Endothelial cell of umbilical vein (primary cell): Measurements from ENCODE around the gene PSD4. TPM values are rescaled to one million over a fixed set of nuclear protein-coding genes. Genes with fewer than 3 reads are reported as not detected.

Experiments used
- BruUV-seq: library from RNA; stranded (reverse); fragments of 400-500 nt; replicated peaks from 2 replicates; lab custom pipeline; 2021; lab: Mats Ljungman, UMichigan
- CTCF ChIA-PET: fragments of 300-600, 350-600 bp; sonication (Branson Sonifier 250); formaldehyde crosslinking; loops from one replicate; lab custom pipeline; 2021; ENCODE audit warnings: antibody characterized with exemption, inconsistent platforms; lab: Charles Lee
- POLR2A ChIA-PET: fragments of 300-600, 350-600 bp; sonication (Branson Sonifier 250); formaldehyde crosslinking; loops from one replicate; lab custom pipeline; 2021; ENCODE audit warnings: antibody characterized with exemption, inconsistent platforms; lab: Charles Lee
- DNase-seq: peaks from one replicate; pipeline ENCODE4 v3.0.0-alpha.2; 2011; ENCODE audit warnings: low read depth, low spot score
- FAIRE-seq: peaks from 2 replicates; lab custom pipeline; 2011; peaks lifted over from hg19 to GRCh38; lab: Jason Lieb, UNC
- H2AFZ ChIP-seq: 2 replicates; pipeline ENCODE4 v1.6.0; 2012; ENCODE audit warnings: low read depth, low read length, control low read depth, inconsistent platforms
- H3K27ac ChIP-seq: 2 replicates; pipeline ENCODE4 v1.5.1; 2011; ENCODE audit warnings: low read depth, mild to moderate bottlenecking, control low read depth, low read length, moderate library complexity; ENCODE audit not compliant: insufficient read depth
- H3K27me3 ChIP-seq, 2 experiments: 2 replicates each; pipeline versions ENCODE4 v1.6.0 to v1.6.1; 2011; ENCODE audit warnings: low read length in 2 of 2, mixed read lengths in 1 of 2; ENCODE audit not compliant: control insufficient read depth in 2 of 2, insufficient read depth in 2 of 2
- H3K36me3 ChIP-seq, 2 experiments: 2 replicates in 1 of 2; 3 replicates in 1 of 2; pipeline ENCODE4 v1.5.1; 2011; ENCODE audit warnings: low read length in 2 of 2, mild to moderate bottlenecking in 1 of 2, moderate library complexity in 1 of 2; ENCODE audit not compliant: control insufficient read depth in 2 of 2, insufficient read depth in 2 of 2; ENCODE audit errors: extremely low read depth in 1 of 2
- H3K4me1 ChIP-seq: 3 replicates; pipeline ENCODE4 v1.5.1; 2011; ENCODE audit warnings: mild to moderate bottlenecking, low read length; ENCODE audit not compliant: control insufficient read depth, insufficient read depth; ENCODE audit errors: extremely low read depth
- H3K4me2 ChIP-seq: 2 replicates; pipeline ENCODE4 v1.6.1; 2011; ENCODE audit warnings: low read length, control low read depth, mixed read lengths; ENCODE audit not compliant: insufficient read depth
- H3K4me3 ChIP-seq, 3 experiments: fragments of 200-600 bp in 1 of 3; sonication (generic), shearing (Covaris generic) in 1 of 3; replicated peaks in 1 of 3; 2 replicates each; pipeline ENCODE4 v1.5.1; 2011 to 2016; ENCODE audit warnings: control low read depth in 3 of 3, low read length in 3 of 3, mild to moderate bottlenecking in 2 of 3, inconsistent platforms in 1 of 3, low read depth in 1 of 3, moderate library complexity in 1 of 3; ENCODE audit not compliant: insufficient read depth in 1 of 3
- H3K79me2 ChIP-seq: 2 replicates; pipeline ENCODE4 v1.6.0; 2012; ENCODE audit warnings: low read length, inconsistent platforms; ENCODE audit not compliant: control insufficient read depth, insufficient read depth
- H3K9ac ChIP-seq: replicated peaks from 2 replicates; pipeline ENCODE3; 2011; ENCODE audit warnings: low read length, control low read depth; ENCODE audit not compliant: insufficient read depth; ENCODE audit errors: extremely low read depth
- H3K9me1 ChIP-seq: replicated peaks from 3 replicates; pipeline ENCODE4 v1.6.0; 2011; ENCODE audit warnings: mild to moderate bottlenecking, low read length; ENCODE audit not compliant: control insufficient read depth, insufficient read depth; ENCODE audit errors: extremely low read depth
- H3K9me3 ChIP-seq: replicated peaks from 2 replicates; pipeline ENCODE4 v1.5.1; 2012; ENCODE audit warnings: low read length, inconsistent platforms; ENCODE audit not compliant: control insufficient read depth, insufficient read depth
- H4K20me1 ChIP-seq: replicated peaks from 2 replicates; pipeline ENCODE3; 2011; ENCODE audit warnings: mild to moderate bottlenecking, low read length; ENCODE audit not compliant: control insufficient read depth, insufficient read depth; ENCODE audit errors: extremely low read depth
- CTCF ChIP-seq, 2 donors: IDR thresholded peaks; 1 replicate in 1 of 2; 2 replicates in 1 of 2; pipeline ENCODE4 v1.5.1; 2011; ENCODE audit warnings: low read length in 2 of 2, mild to moderate bottlenecking in 2 of 2, moderate library complexity in 2 of 2, control low read depth in 1 of 2, inconsistent platforms in 1 of 2, low read depth in 1 of 2; ENCODE audit not compliant: insufficient read depth in 1 of 2; ENCODE audit errors: extremely low read depth in 1 of 2
- EZH2 ChIP-seq: IDR thresholded peaks from 2 replicates; pipeline ENCODE4 v1.6.1; 2012; ENCODE audit warnings: borderline replicate concordance, low read depth, mild to moderate bottlenecking, moderate library complexity, low read length, inconsistent platforms; ENCODE audit not compliant: severe bottlenecking
- FOS ChIP-seq: IDR thresholded peaks from 2 replicates; pipeline ENCODE4 v1.6.1; 2011; ENCODE audit warnings: mild to moderate bottlenecking, low read length, moderate library complexity, borderline replicate concordance; ENCODE audit not compliant: insufficient read depth
- GATA2 ChIP-seq: IDR thresholded peaks from 2 replicates; pipeline ENCODE4 v1.7.0; 2011; ENCODE audit warnings: low read depth, mild to moderate bottlenecking, moderate library complexity, mixed read lengths, low read length; ENCODE audit not compliant: insufficient read length, insufficient read depth
- JUN ChIP-seq: IDR thresholded peaks from 2 replicates; pipeline ENCODE4 v1.6.1; 2011; ENCODE audit warnings: borderline replicate concordance, low read depth; ENCODE audit not compliant: insufficient read length, insufficient read depth
- MAX ChIP-seq: IDR thresholded peaks from 2 replicates; pipeline ENCODE4 v1.6.1; 2011; ENCODE audit not compliant: insufficient read depth, insufficient read length
- MYC ChIP-seq: IDR thresholded peaks from one replicate; pipeline ENCODE4 v1.6.1; 2011; ENCODE audit warnings: mild to moderate bottlenecking, low read depth, low read length
- POLR2A ChIP-seq: IDR thresholded peaks from 2 replicates; pipeline ENCODE4 v1.6.1; 2012; ENCODE audit warnings: low read depth, mild to moderate bottlenecking, control low read depth, low read length
- POLR2AphosphoS5 ChIP-seq: IDR thresholded peaks from 2 replicates; pipeline ENCODE4 v1.6.1; 2012; ENCODE audit warnings: low read depth, mild to moderate bottlenecking, control low read depth, low read length, moderate library complexity; ENCODE audit not compliant: insufficient read depth
- dilution Hi-C: fragments of 300-500 bp; cut with MboI; formaldehyde crosslinking; loops from one replicate; pipeline ENCODE4 v1.15.0; 2019; ENCODE audit warnings: low sequenced_read_pairs; ENCODE audit not compliant: extremely low pct_ligation_motif_present
- intact Hi-C: fragments of 100-400 bp; cut with micrococcal nuclease; formaldehyde crosslinking; loops from one replicate; pipeline ENCODE4 v1.10.0; 2022
- polyA plus RNA-seq, 4 experiments: library from polyadenylated mRNA; depleted of rRNA in 3 of 4; stranded (reverse) in 3 of 4; unstranded in 1 of 4; fragments of >200 nt; gene quantifications; 2 replicates each; pipeline versions ENCODE4 v1.2.1 to v1.2.3, GENCODE V29; 2011 to 2012; ENCODE audit warnings: missing spikeins in 1 of 4
- total RNA-seq: library from RNA; stranded (reverse); gene quantifications from 2 replicates; pipeline ENCODE4 v1.2.3, GENCODE V29; 2021

Gene PSD4
- total and polyA plus RNA-seq, 2 donors (not counting 3 experiments of a cell fraction or from before 2014, with no cell fraction given): 0.01 to 0.24 TPM

GRCh38 chr2:113227290-113227689 lies 53.5 kb downstream of the PSD4 start:
- Histone ChIP-seq H2AFZ (no peak overlapping the region), H4K20me1 (no peaks in the 10 kb centered on the region), H3K9ac (no peak overlapping the region), H3K9me1 (no peaks in the 10 kb centered on the region), H3K27ac (no peak overlapping the region), H3K36me3 (no peaks in the 10 kb centered on the region), H3K79me2 (no peaks in the 10 kb centered on the region), H3K4me3 (no peak overlapping the region), H3K27me3 (peaks cover 0 to 5% of the 10 kb centered on the region in 2 experiments), H3K9me3 (no peaks in the 10 kb centered on the region), H3K4me1 (no peaks in the 10 kb centered on the region), H3K4me2 (no peak overlapping the region)
- dilution Hi-C loops (no loop called here), intact Hi-C loops (no loop called here)
- ChIA-PET CTCF (interaction anchor here (1.3 to 2.0 kb wide), 2 partner anchors 21 to 23 kb away, joined by 4 to 5 read pairs; no protein-coding TSS in a partner anchor), POLR2A (no interaction called here)
- no peak for TF ChIP-seq JUN
- no peak for TF ChIP-seq MYC
- no peak for TF ChIP-seq MAX
- no peak for TF ChIP-seq CTCF (IDR thresholded peaks at IDR 0.05; ENCODE audit: extremely low read depth in 1 of 2, insufficient read depth in 1 of 2, low read depth in 1 of 2, low read length in 2 of 2)
- no peak for TF ChIP-seq GATA2
- no peak for DNase-seq
- BruUV-seq: no TSS peak
- no peak for FAIRE-seq

GRCh38 chr2:113227698-113228097 lies 53.9 kb downstream of the PSD4 start:
- Histone ChIP-seq H3K27ac (no peak overlapping the region), H3K4me3 (no peak overlapping the region), H3K79me2 (no peaks in the 10 kb centered on the region), H3K4me2 (no peak overlapping the region), H3K4me1 (no peaks in the 10 kb centered on the region), H3K9ac (no peak overlapping the region), H3K27me3 (peaks cover 0 to 4% of the 10 kb centered on the region in 2 experiments), H4K20me1 (no peaks in the 10 kb centered on the region), H2AFZ (no peak overlapping the region), H3K9me1 (no peaks in the 10 kb centered on the region), H3K36me3 (no peaks in the 10 kb centered on the region), H3K9me3 (no peaks in the 10 kb centered on the region)
- intact Hi-C loops: no loop called here
- no TSS peak for BruUV-seq
- ChIA-PET POLR2A (no interaction called here), CTCF (interaction anchor here (1.3 to 2.0 kb wide), 2 partner anchors 21 to 24 kb away, joined by 4 to 5 read pairs; no protein-coding TSS in a partner anchor)
- no peak for TF ChIP-seq EZH2
- TF ChIP-seq POLR2AphosphoS5: no peak
- TF ChIP-seq FOS: no peak
- TF ChIP-seq POLR2A: no peak
- TF ChIP-seq GATA2: no peak
- no peak for TF ChIP-seq JUN
- no peak for TF ChIP-seq MAX
- no peak for TF ChIP-seq MYC
- no peak for DNase-seq
- dilution Hi-C loops: no loop called here
- FAIRE-seq: no peak
